ENCODE results near the gene TRIM40.

Gene TRIM40

DNA sequence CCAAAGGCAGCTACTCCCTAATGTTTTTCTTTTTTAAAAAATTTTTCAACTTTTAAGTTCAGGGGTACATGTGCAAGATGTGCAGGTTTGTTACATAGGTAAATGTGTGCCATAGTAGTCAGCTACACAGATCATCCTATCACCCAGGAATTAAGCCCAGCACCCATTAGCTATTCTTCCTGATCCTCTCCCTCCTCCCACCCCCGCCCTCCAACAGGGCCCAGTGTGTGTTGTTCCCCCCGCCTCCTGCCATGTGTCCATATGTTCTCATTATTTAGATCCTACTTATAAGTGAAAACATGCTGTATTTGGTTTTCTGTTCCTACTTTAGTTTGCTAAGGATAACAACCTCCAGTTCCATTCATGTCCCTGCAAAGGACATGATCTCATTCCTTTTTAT, 39.8 kb downstream of the TRIM40 start:
- no peak for FAIRE-seq
- DNase-seq (ENCODE audit: insufficient read length) = no peak
- TF ChIP-seq POLR2A (IDR thresholded peaks at IDR 0.05; ENCODE audit: low read depth, low read length) = no peak
- TF ChIP-seq TAF1 (IDR thresholded peaks at IDR 0.05; ENCODE audit: borderline replicate concordance, low read depth, low read length) = no peak
- no peak for TF ChIP-seq POLR2AphosphoS5 (IDR thresholded peaks at IDR 0.05; ENCODE audit: low read depth, low read length)

DNA sequence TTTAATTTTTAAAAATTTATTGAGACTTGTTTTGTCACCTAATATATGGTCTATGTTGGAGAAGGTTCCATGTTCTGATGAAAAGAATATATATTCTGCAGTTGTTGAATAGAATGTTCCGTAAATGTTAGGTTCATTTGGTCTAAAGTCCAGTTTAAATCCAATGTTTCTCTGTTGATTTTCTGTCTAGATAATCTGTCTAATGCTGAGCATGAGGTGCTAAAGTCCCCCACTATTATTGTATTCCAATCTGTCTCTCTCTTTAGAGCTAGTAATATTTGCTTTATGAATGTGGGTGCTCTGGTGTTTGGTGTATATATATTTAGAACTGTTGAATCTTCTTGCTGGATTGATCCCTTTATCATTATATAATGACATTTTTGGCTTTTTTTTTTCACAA, 42.9 kb downstream of the TRIM40 start:
- FAIRE-seq (no peak), DNase-seq (ENCODE audit: insufficient read length) (no peak)
- no peak for TF ChIP-seq TAF1 (IDR thresholded peaks at IDR 0.05; ENCODE audit: borderline replicate concordance, low read depth, low read length)
- no peak for TF ChIP-seq POLR2AphosphoS5 (IDR thresholded peaks at IDR 0.05; ENCODE audit: low read depth, low read length)
- TF ChIP-seq POLR2A (IDR thresholded peaks at IDR 0.05; ENCODE audit: low read depth, low read length) = no peak

DNA sequence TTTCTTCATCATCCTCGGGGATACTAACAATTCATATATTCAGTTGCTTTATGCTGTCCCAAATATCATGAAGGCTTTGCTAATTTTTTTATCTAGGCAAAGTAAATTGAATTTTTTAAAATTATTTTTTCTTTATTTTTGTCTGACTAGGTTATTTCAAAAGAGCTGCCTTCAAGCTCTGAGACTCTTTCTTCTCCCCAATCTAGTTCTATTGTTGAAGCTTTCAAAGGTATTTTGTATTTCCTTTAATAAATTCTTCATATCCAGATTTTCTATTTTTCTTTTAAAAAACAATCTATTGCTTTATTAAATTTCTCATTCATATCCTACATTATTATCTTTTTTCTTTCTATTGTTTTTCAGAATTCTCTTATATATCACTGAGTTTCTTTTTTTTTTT, 44.2 kb downstream of the TRIM40 start:
- no peak for FAIRE-seq
- TF ChIP-seq POLR2AphosphoS5 (IDR thresholded peaks at IDR 0.05; ENCODE audit: low read depth, low read length) (no peak), TAF1 (IDR thresholded peaks at IDR 0.05; ENCODE audit: borderline replicate concordance, low read depth, low read length) (no peak), POLR2A (IDR thresholded peaks at IDR 0.05; ENCODE audit: low read depth, low read length) (no peak)
- no peak for DNase-seq (ENCODE audit: insufficient read length)

DNA sequence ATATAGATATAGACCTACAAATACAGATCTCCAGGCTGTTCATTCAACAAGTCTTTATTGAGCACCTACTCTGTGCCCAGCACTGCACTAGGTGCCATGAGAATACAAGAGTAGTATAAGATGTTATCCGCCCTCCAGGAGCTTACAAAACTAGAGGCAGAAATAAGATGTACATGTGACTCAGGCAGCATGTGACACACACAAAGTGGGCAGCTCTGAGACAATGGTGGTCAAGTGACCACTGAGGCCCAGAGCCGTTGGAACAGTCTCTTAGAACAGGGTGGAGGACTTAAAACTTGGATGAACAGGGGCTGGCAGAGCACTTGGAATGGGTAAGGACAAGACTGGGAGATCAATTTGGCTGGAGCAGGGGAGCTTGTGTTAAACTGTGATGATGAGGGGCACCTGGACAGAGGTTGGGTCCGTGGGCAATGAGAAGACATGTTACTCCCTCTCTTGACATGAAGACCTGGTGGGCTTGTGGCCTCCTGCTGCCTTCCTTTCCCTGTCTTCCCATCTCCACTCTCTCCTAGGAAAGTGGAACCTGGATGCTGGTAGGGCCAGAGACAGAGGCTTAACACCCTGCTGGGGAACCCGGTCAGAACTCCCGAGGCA, 48.6 kb downstream of the TRIM40 start:
- DNase-seq (ENCODE audit: insufficient read length) (no peak), FAIRE-seq (no peak)
- TF ChIP-seq TAF1 (IDR thresholded peaks at IDR 0.05; ENCODE audit: borderline replicate concordance, low read depth, low read length) = no peak
- TF ChIP-seq POLR2A (IDR thresholded peaks at IDR 0.05; ENCODE audit: low read depth, low read length) = peak; percentile 53
- peak; percentile 70 for TF ChIP-seq POLR2AphosphoS5 (IDR thresholded peaks at IDR 0.05; ENCODE audit: low read depth, low read length)

DNA sequence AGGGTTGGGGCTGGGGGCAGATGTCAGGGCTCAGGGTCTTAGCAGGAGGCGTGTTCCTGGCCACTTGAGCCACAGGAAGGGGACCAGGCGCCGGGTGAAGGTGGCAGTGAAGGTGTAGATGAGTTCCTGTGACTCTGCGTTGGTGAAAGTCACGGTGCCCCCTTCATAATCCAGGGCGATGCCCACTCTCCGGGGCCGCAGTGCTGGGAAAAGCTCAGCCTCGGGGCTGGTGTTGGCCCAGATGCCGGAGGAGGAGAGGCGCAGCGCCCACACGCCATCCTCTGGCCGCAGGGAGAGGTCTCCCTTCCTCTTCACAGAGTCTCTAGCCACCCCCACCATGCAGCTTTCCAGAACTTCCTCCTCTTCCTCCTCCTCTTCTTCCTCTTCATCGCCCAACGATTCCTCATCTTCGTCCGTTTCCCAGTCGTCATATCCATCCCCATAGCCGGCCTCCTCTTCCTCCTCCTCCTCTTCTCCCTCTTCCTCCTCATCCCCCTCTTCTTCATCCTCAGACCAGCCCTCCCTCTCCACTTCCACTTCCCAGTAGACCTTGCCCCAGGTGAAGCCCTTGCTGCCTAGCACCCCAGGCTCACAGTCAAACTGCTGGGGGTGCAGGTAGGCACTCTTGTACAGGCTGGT, 50.0 kb downstream of the TRIM40 start:
- FAIRE-seq = no peak
- DNase-seq (ENCODE audit: insufficient read length) = no peak
- TF ChIP-seq POLR2AphosphoS5 (IDR thresholded peaks at IDR 0.05; ENCODE audit: low read depth, low read length) = 0 out of 2 replicates have a peak, but pooled peaks have one; percentile 38
- no peak for TF ChIP-seq TAF1 (IDR thresholded peaks at IDR 0.05; ENCODE audit: borderline replicate concordance, low read depth, low read length)

DNA sequence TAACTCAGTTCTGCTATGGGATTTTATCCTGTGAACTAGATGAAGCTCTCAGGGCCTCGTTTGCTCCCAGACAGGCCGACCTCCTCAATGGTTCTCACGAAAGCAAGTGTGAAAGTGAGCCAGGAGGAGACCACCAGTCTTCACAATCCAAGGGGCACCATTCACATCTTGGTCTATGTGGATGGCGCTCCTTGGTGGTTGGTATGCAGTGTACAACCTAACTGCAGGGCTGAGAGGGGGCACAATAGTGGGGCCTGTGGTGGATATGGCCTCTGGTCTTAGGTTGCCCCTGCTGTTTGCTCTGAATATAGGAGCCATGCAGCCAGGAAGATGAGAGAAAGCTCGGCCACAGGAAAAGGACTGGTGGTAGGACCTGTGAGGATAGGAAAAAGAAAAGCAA, 52.6 kb downstream of the TRIM40 start:
- no peak for DNase-seq (ENCODE audit: insufficient read length)
- no peak for FAIRE-seq
- 0 out of 2 replicates have a peak, but pooled peaks have one; percentile 19 for TF ChIP-seq POLR2AphosphoS5 (IDR thresholded peaks at IDR 0.05; ENCODE audit: low read depth, low read length)
- TF ChIP-seq TAF1 (IDR thresholded peaks at IDR 0.05; ENCODE audit: borderline replicate concordance, low read depth, low read length) = no peak

DNA sequence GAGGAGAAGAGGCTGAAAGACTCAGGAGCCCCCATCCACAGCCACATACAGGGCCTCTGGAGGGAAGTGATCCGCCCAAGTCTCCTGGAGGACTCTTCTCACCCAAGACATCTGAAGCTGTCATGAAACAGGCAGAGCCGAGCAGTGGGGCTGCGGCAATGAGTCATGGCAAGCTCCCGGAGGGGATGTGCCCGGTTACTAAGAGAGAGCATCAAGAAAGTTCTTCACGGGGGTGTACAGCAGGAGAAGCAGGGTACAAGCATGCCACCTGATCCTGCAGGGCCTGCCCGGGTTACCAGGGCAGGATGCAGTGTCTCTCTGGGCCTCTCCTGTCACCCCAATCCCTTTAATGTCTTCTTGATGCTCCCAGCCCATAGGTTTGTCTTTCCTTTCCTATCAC, 56.1 kb downstream of the TRIM40 start:
- TF ChIP-seq POLR2AphosphoS5 (IDR thresholded peaks at IDR 0.05; ENCODE audit: low read depth, low read length) (no peak), TAF1 (IDR thresholded peaks at IDR 0.05; ENCODE audit: borderline replicate concordance, low read depth, low read length) (no peak), POLR2A (IDR thresholded peaks at IDR 0.05; ENCODE audit: low read depth, low read length) (no peak)
- DNase-seq (ENCODE audit: insufficient read length) (no peak), FAIRE-seq (no peak)

DNA sequence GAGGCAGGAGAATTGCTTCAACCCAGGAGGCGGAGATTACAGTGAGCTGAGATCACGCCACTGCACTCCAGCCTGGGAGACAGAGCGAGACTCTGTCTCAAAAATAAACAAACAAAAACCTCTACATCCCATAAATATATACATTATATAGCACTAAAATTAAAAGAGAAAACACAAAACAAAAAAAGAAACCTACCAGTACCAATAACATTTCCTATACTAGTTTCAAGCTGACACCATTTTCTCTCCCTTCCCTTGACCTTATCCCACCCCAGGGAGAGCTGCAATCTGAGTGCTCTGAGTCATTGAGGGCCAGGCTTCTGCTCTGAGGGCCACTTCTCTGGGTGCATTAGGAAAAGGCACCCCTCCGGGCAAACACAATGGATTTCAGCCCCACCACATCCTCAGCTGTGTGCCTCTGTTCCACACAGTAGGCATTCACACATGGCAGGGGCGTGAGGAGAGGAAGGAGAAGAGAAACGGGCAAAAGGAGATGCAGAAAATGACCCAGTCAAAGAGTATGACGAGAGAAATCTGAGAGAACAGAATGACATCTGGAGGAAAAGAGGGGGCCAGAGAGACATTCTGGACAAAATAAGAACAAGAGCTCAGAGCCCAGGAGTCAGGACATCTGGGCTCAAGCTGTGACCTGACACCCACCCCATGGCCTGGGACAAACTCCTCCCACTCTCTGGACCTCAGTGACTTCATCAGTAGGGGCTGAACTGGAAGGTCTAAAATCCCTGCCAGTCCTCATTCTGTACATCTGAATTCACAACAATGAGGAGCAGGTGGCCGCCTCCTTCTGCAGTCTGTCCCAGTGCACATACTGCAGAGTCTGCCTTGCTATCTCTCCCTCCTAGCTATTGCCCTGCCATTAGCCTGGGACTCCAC, 59.1 kb downstream of the TRIM40 start:
- DNase-seq (ENCODE audit: insufficient read length) = no peak
- no peak for FAIRE-seq
- TF ChIP-seq TAF1 (IDR thresholded peaks at IDR 0.05; ENCODE audit: borderline replicate concordance, low read depth, low read length) (no peak), POLR2AphosphoS5 (IDR thresholded peaks at IDR 0.05; ENCODE audit: low read depth, low read length) (peak; percentile 48), POLR2A (IDR thresholded peaks at IDR 0.05; ENCODE audit: low read depth, low read length) (no peak)

DNA sequence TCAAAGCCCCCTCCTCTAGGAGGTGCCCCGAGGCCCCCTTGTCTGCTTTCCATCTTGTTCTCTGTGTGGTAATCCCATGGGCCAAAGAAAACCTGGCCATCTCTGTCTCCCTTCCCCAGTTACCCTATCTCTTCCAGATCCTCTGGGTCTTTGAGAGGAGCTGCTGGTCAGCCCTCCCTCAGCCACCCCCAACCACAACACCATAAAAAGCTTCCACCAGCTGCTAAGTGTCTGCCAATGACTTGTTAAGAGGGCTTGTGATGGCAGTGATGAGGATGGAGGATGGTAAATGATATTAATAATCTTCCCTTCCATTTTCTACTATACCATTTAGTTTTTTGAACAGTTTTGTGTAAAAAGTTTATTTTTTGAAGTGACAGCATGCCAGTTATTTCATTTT, 60.0 kb downstream of the TRIM40 start:
- no peak for DNase-seq (ENCODE audit: insufficient read length)
- no peak for FAIRE-seq
- TF ChIP-seq POLR2A (IDR thresholded peaks at IDR 0.05; ENCODE audit: low read depth, low read length) = no peak
- TF ChIP-seq TAF1 (IDR thresholded peaks at IDR 0.05; ENCODE audit: borderline replicate concordance, low read depth, low read length) = no peak
- TF ChIP-seq POLR2AphosphoS5 (IDR thresholded peaks at IDR 0.05; ENCODE audit: low read depth, low read length) = no peak

DNA sequence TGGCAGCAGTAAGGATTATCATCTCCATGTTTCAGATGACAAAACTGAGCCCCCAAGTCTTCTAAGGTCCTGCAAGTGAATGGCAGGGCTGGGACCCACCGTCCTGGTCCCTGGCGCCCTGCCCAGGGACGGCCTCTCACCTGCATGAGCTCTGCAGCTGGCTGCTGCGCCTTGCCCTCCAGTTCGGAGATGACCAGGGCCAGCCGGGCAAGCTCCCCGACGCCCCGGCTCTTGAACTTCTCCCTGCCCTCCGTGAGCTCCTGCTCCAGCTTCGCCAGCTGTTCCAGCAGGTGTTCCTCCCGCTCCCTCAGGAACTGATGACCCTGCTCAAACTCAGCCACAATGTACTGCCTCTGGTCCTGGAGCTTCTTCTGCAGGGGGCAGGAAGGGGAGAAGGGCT, 60.4 kb downstream of the TRIM40 start:
- TF ChIP-seq POLR2A (IDR thresholded peaks at IDR 0.05; ENCODE audit: low read depth, low read length) (no peak), TAF1 (IDR thresholded peaks at IDR 0.05; ENCODE audit: borderline replicate concordance, low read depth, low read length) (no peak), POLR2AphosphoS5 (IDR thresholded peaks at IDR 0.05; ENCODE audit: low read depth, low read length) (no peak)
- DNase-seq (ENCODE audit: insufficient read length) = no peak
- FAIRE-seq = no peak

Data from GM12892 (cell line).